OCI-LY7 (cell line): ENCODE results near the gene CAPZA2. TPM values are rescaled to one million over a fixed set of nuclear protein-coding genes. Genes with fewer than 3 reads are reported as not detected.

ENCODE experiments used
- BruUV-seq: library from RNA; stranded (reverse); fragments of 400-500 nt; replicated peaks from 2 replicates; lab custom pipeline; 2021; lab: Mats Ljungman, UMichigan
- CTCF ChIA-PET: fragments of 300-600 bp; sonication (Branson Sonifier 250); formaldehyde crosslinking; loops from one replicate; lab custom pipeline; 2022; ENCODE audit warnings: antibody characterized with exemption; ENCODE audit not compliant: unreplicated experiment; lab: Charles Lee
- POLR2A ChIA-PET: fragments of 300-600 bp; sonication (Branson Sonifier 250); formaldehyde crosslinking; loops from one replicate; lab custom pipeline; 2022; ENCODE audit warnings: antibody characterized with exemption; lab: Charles Lee
- DNase-seq: peaks from one replicate; pipeline ENCODE4 v3.0.0-alpha.2; 2015; ENCODE audit warnings: low spot score
- H2AFZ ChIP-seq: fragments of 200-600 bp; sonication (generic), shearing (Covaris generic); 2 replicates; pipeline ENCODE4 v1.6.1; 2014; ENCODE audit warnings: mild to moderate bottlenecking, antibody characterized with exemption, low read length, moderate library complexity
- H3K27ac ChIP-seq: fragments of 200-600 bp; sonication (generic); 2 replicates; pipeline ENCODE4 v1.5.1; 2014; ENCODE audit warnings: mixed run types, low read depth, mild to moderate bottlenecking, moderate library complexity, low read length, inconsistent platforms; ENCODE audit not compliant: poor library complexity, severe bottlenecking
- H3K36me3 ChIP-seq: fragments of 200-600 bp; sonication (generic); 2 replicates; pipeline ENCODE4 v1.6.1; 2014; ENCODE audit warnings: mild to moderate bottlenecking, antibody characterized with exemption, low read length, moderate library complexity, mixed read lengths; ENCODE audit not compliant: insufficient read depth
- H3K4me1 ChIP-seq: fragments of 200-600 bp; sonication (generic); 2 replicates; pipeline ENCODE4 v1.5.1; 2014; ENCODE audit warnings: mild to moderate bottlenecking, low read length; ENCODE audit not compliant: insufficient read depth, poor library complexity, severe bottlenecking
- H3K4me2 ChIP-seq: fragments of 200-600 bp; sonication (generic); 2 replicates; pipeline ENCODE4 v1.6.1; 2014; ENCODE audit warnings: mild to moderate bottlenecking, low read length
- H3K4me3 ChIP-seq: fragments of 200-600 bp; sonication (generic); 2 replicates; pipeline ENCODE4 v1.5.1; 2014; ENCODE audit warnings: mild to moderate bottlenecking, low read depth, low read length; ENCODE audit not compliant: poor library complexity, severe bottlenecking
- H3K79me2 ChIP-seq: fragments of 200-600 bp; sonication (generic); 2 replicates; pipeline ENCODE4 v1.6.1; 2016; ENCODE audit warnings: low read depth, mild to moderate bottlenecking, low read length, moderate library complexity, mixed read lengths; ENCODE audit not compliant: insufficient read depth
- H3K9me2 ChIP-seq: fragments of 200-600 bp; sonication (generic); 2 replicates; pipeline ENCODE4 v1.6.1; 2016; ENCODE audit warnings: mild to moderate bottlenecking, low read length, mixed read lengths; ENCODE audit not compliant: insufficient read depth
- H3K9me3 ChIP-seq: fragments of 200-600 bp; sonication (generic); 2 replicates; pipeline ENCODE4 v1.6.1; 2014; ENCODE audit warnings: mild to moderate bottlenecking, mixed run types, low read length, mixed read lengths
- H4K20me1 ChIP-seq: fragments of 200-600 bp; sonication (generic); 2 replicates; pipeline ENCODE4 v1.6.1; 2014; ENCODE audit warnings: mild to moderate bottlenecking, antibody characterized with exemption, low read length, moderate library complexity, mixed read lengths; ENCODE audit not compliant: insufficient read depth
- EZH2phosphoT487 ChIP-seq: fragments of 200-600 bp; sonication (generic); IDR thresholded peaks from 2 replicates; pipeline ENCODE4 v1.6.1; 2018; ENCODE audit warnings: low read depth, borderline replicate concordance, mild to moderate bottlenecking, mixed run types, antibody characterized with exemption, low read length, moderate library complexity, mixed read lengths
- intact Hi-C: fragments of 100-400 bp; cut with micrococcal nuclease; formaldehyde crosslinking; loops from one replicate; pipeline ENCODE4 v1.10.0; 2022; ENCODE audit not compliant: unreplicated experiment
- total RNA-seq, 2 experiments: library from RNA; depleted of rRNA in 1 of 2; stranded (reverse); fragments of >200 nt in 1 of 2; shearing (Covaris generic) in 1 of 2; gene quantifications; 2 replicates each; pipeline ENCODE4 v1.2.3, GENCODE V29; 2014 to 2022
- TF ChIP-seq, protein P1 (sequence below): fragments of 200-600 bp; sonication (generic); conservative IDR thresholded peaks from 2 replicates; pipeline ENCODE4 v1.5.1; 2014; ENCODE audit warnings: mild to moderate bottlenecking, antibody characterized with exemption, low read length, moderate library complexity, mixed read lengths

Gene CAPZA2
- total RNA-seq, 2 experiments from 2014 or later = 53.3 to 103 TPM

DNA sequence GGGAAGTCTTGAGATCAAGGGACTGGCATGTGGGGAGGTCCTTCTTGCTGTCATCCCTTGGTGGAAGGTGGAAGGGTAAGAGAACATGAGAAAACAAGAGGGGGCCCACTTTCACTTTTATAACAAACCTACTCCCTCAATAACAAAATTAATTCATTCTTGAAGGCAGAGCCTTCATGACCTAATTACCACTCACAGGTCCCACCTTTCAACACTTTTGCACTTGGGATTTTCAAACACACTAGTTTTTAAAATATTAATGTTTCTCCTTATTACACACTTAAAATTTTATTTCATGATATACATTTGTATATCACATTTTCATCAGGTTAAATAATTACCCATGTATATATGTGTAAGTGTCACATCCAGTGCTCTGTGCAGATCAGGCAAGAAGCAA lies 93.0 kb downstream of the CAPZA2 start:
- BruUV-seq = no TSS peak
- Histone ChIP-seq H2AFZ (no peak overlapping the region), H3K79me2 (peaks cover 6% of the 10 kb centered on the region; the same call in 1 of the 2 replicates), H3K9me2 (no peaks in the 10 kb centered on the region), H3K9me3 (no peaks in the 10 kb centered on the region), H3K4me1 (peaks cover 28% of the 10 kb centered on the region), H4K20me1 (peaks cover 7% of the 10 kb centered on the region; the same call in 1 of the 2 replicates), H3K36me3 (no peaks in the 10 kb centered on the region), H3K27ac (no peak overlapping the region), H3K4me2 (peak overlapping the region; percentile 96), H3K4me3 (peak overlapping the region; percentile 83)
- no peak for DNase-seq
- TF ChIP-seq, protein P1, sequence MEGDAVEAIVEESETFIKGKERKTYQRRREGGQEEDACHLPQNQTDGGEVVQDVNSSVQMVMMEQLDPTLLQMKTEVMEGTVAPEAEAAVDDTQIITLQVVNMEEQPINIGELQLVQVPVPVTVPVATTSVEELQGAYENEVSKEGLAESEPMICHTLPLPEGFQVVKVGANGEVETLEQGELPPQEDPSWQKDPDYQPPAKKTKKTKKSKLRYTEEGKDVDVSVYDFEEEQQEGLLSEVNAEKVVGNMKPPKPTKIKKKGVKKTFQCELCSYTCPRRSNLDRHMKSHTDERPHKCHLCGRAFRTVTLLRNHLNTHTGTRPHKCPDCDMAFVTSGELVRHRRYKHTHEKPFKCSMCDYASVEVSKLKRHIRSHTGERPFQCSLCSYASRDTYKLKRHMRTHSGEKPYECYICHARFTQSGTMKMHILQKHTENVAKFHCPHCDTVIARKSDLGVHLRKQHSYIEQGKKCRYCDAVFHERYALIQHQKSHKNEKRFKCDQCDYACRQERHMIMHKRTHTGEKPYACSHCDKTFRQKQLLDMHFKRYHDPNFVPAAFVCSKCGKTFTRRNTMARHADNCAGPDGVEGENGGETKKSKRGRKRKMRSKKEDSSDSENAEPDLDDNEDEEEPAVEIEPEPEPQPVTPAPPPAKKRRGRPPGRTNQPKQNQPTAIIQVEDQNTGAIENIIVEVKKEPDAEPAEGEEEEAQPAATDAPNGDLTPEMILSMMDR = no peak
- no peak for TF ChIP-seq EZH2phosphoT487
- intact Hi-C loops = loop anchor here (10.0 kb wide), 1 partner anchor 801 kb away; no protein-coding TSS in a partner anchor
- ChIA-PET POLR2A (no interaction called here), CTCF (no interaction called here)

DNA sequence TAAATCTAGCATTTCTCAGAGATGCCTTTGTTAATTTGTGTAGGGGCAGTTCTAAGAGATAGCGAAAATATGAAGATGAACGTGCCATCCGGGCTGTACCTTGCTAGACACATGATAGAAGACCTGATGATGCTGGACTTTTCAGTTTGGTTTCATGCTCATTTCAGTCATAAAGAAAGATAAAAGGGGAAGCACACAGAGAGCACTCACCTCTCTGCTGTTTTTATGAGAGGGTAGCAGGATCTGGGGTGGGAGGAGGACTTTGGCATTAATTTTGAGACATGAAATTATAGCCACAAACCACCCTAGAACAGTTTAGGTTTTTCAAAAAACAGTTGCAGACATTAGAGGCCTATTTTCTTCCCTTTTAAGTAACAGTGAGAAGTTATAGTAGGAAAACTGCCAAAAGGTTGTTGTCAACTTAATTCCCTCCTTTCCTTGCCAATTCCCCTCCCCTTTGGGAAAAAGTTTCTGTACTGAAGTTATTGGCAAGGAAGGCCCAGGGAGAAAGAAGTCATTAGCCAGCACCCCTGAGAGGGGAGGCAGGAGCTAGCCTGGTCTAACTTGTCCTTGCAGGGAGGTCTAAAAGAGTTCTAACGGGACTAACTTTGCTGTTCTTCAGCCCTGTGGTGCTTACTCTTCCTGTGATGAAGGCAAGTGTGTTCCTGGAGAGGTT lies 93.6 kb downstream of the CAPZA2 start:
- H3K36me3 ChIP-seq = no peaks in the 10 kb centered on the region
- H3K4me2 ChIP-seq = 0 out of 2 replicates have a peak overlapping the region, but pooled peaks have one; percentile 96
- H3K9me2 ChIP-seq = no peaks in the 10 kb centered on the region
- intact Hi-C loops = loop anchor here (10.0 kb wide), 1 partner anchor 801 kb away; no protein-coding TSS in a partner anchor
- DNase-seq = peak; percentile 14
- H4K20me1 ChIP-seq = peaks cover 7% of the 10 kb centered on the region; the same call in 1 of the 2 replicates
- H3K9me3 ChIP-seq = no peaks in the 10 kb centered on the region
- H3K4me1 ChIP-seq = peaks cover 28% of the 10 kb centered on the region
- H3K27ac ChIP-seq = no peak overlapping the region
- H2AFZ ChIP-seq = no peak overlapping the region
- ChIA-PET POLR2A (interaction anchor here (0.8 to 1.3 kb wide), 2 partner anchors 10 to 12 kb away, joined by 3 to 4 read pairs; no protein-coding TSS in a partner anchor), CTCF (no interaction called here)
- H3K4me3 ChIP-seq = no peak overlapping the region
- H3K79me2 ChIP-seq = peaks cover 6% of the 10 kb centered on the region; the same call in 1 of the 2 replicates
- no peak for TF ChIP-seq EZH2phosphoT487
- TF ChIP-seq, protein P1 = no peak
- BruUV-seq = no TSS peak

DNA sequence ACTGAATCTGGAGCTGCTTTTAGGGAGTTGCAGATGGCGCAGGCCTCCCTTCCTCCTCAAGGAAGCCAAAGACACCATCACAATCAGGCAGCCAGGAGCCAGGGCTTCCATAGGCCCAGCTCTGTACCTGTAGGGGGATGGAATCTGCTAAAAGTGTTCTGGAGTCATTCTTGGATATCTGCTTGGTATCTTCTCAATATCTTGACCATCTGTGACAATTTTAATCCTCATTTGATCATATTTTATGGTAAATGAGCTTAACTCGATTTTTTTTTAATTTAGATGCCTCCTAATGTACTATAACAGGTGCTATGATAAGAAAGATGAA lies 94.1 kb downstream of the CAPZA2 start:
- no TSS peak for BruUV-seq
- peaks cover 7% of the 10 kb centered on the region; the same call in 1 of the 2 replicates for H4K20me1 ChIP-seq
- H3K4me1 ChIP-seq = peaks cover 28% of the 10 kb centered on the region
- TF ChIP-seq, protein P1 = no peak
- no peak overlapping the region for H3K27ac ChIP-seq
- ChIA-PET CTCF (no interaction called here), POLR2A (interaction anchor here (0.6 to 1.3 kb wide), 3 partner anchors 9 to 21 kb away, joined by 3 to 5 read pairs (median 4); no protein-coding TSS in a partner anchor)
- intact Hi-C loops = loop anchor here (10.0 kb wide), 1 partner anchor 802 kb away; no protein-coding TSS in a partner anchor
- H3K79me2 ChIP-seq = peaks cover 6% of the 10 kb centered on the region; the same call in 1 of the 2 replicates
- H3K4me3 ChIP-seq = no peak overlapping the region
- no peak overlapping the region for H2AFZ ChIP-seq
- H3K9me2 ChIP-seq = no peaks in the 10 kb centered on the region
- H3K9me3 ChIP-seq = no peaks in the 10 kb centered on the region
- no peak overlapping the region for H3K4me2 ChIP-seq
- H3K36me3 ChIP-seq = no peaks in the 10 kb centered on the region
- no peak for DNase-seq
